GM18867 (cell line): ENCODE data around the gene HEXIM2.
"Not testable (repeated sequence)": the region's sequence is repeated elsewhere in the genome, so short reads cannot be mapped to it uniquely, and the experiment has no call there.

Source experiments
- ATAC-seq: cut with Tn5 transposase; IDR thresholded peaks from one replicate; pipeline ENCODE4 v1.9.1; 2021; ENCODE audit warnings: mild to moderate bottlenecking, moderate library complexity; ENCODE audit not compliant: unreplicated experiment

The HEXIM2 gene, protein sequence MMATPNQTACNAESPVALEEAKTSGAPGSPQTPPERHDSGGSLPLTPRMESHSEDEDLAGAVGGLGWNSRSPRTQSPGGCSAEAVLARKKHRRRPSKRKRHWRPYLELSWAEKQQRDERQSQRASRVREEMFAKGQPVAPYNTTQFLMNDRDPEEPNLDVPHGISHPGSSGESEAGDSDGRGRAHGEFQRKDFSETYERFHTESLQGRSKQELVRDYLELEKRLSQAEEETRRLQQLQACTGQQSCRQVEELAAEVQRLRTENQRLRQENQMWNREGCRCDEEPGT

DNA sequence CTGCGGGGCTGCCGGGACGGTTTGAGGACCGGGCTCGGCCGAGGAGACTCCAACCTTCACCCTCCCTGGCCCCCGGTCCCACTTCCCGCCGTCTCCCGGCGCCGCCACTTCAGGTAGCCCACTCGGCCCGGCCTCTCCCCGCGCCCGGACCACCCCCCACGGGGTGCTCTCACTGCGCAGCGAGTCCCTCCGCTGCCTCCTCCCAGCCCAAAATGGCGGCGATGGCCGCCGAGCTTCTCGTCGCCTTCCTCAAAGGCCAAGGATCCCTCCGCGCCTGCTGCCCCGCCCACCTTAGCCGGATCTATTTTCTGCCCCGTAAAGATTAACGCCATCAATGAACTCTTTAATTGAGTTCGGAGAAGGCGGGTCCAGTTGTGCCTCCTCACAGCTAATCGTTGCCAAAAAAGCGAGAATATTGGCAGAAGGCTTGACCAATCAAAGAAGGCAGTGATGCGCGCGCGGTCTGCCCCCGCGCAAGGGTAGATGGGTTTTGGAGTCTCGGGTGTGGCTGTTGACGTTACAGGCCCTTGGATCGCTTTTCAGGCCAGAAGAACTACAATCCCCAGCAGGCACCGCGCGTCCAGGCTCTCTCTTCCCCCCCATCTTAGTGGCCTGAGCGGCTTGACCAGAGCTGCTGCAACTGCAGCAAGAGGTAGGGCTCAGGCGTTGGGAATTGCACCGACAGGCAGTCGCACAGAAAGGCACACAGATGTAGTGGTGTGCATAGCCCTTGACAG lies at the start of gene HEXIM2:
Gene HEXIM2 (plus strand): TSS at position 588 of the 737 bp plus-strand sequence. CDS start 919 bp downstream, outside the sequence.
- ATAC-seq, result peak; percentile 88

DNA sequence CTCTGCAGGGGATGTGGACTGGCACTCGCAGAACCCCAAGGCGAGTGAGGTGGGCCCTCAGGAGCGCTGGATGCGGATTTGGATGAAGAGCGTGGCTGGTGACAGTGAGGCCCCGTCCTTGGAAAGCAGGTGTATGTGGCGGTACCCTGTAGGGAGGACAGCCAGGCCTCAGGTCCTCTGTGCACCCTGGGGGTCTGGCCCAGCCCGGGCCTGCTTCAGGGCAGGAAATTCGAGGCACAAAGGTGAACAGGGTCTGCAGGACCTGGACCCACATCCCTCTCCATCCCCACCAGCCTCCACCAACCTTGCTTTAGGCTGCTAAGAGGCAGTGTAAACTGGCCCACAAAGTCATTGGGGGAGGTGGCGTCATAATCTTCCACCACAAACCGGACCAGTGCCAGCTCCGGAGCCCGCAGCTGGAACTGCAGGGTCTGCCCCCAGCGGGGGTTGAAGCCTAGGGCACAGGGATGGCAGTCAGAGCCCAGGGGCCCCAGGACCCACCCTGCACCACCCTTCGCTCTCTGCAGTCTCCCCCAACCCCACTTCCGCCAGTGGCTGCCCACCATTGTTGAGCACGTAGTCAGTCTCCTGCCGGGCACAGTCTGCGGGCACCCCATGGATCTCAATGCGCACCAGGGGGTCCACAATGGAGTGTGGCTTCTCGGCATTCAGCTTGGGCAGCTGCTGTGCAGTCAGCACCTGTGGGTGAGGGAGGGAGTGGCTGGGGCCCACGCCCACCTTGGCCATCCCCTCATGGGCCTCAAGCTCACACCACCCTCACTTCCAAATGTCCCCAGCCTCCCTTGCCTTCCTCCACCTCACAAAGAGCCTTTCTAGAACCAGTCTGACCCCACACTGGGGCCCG lies 48.9 kb upstream of the HEXIM2 start:
- no peak for ATAC-seq

DNA sequence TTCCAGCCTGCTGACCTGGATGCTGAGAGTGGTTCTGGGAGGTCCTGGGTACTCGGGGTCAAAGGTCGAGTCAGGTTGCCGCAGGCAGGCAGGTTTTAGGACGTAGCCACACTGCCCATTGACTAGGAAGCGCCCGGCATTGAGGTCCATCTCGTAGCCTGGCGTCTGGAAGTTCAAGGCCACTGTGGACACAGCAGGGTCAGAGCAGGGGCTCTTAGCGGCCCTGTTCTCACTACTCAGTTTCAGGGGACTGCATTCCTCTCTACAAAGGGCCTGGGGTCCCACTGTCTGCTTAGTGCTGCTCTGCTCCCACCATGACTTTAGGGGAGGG lies 48.3 kb upstream of the HEXIM2 start:
- no peak for ATAC-seq

DNA sequence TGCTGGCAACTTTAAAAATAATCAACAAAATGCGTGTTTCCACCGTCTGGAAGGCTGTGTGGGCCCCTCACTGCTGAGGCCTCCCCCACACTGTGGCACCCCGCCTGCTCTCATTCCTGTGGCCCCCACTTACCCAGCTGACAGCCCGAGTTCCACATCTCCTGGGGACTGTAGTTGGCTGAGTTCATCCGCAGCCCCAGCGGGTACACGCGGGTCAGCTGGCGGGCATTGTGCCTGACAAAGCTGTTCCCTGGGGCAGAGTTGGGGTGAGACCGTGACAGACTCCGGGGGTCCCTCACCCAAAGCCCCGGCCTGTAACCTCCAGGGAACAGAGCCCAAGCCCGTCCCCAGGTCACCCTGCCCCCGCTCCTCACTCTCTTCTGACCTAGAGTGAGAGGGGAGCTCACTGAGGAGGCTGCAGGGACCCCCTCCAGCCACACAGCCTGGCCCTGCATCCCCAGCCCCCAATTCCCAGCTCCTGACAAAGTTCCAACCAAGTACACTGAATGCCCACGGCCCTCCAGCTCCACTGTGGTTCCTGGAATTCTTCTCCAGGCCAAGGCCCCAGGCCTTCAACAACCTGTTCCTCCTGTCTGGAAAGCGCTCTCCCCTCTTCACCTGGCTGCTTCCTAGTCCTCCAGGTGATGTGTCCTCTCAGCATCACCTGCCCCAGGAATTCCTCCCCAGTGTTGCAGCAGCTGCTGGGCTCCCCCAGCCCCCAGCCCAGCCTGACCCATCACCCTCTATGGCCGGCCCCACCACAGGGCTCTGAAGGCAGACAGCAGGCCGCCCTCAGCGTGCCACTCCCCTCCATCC lies 47.4 kb upstream of the HEXIM2 start:
- ATAC-seq, result no peak

- no peak for ATAC-seq
These were observed 46.6 kb upstream of the HEXIM2 start for GRCh38 chr17:45115015-45115625.

- ATAC-seq, result no peak
These were observed 45.8 kb upstream of the HEXIM2 start for GRCh38 chr17:45115871-45116270.

GRCh38 chr17:45116434-45117016 lies 45.1 kb upstream of the HEXIM2 start:
- no peak for ATAC-seq

- ATAC-seq, result no peak
These were observed 44.3 kb upstream of the HEXIM2 start for GRCh38 chr17:45117334-45117733.

- ATAC-seq, result no peak
These were observed 43.6 kb upstream of the HEXIM2 start for GRCh38 chr17:45117848-45118646.

DNA sequence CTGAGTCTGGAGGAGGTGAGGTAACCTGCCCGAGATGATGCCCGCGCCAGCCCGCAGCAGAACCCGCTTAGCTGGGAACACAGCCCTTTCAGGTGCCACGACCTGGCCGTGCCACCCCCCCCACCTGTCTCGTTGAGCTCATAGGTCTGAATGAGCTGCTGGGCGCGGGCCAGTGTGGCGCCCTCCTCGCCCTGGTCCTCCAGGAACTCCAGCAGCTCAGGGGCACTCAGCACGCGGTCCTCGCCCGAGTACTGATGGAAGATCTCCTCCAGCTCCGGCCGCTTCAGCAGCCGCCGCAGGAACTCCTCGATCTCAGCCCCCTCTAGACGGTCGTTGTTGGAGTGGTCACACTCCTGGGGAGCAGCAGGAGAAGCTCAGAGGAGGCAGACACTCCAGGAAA lies 43.0 kb upstream of the HEXIM2 start:
- no peak for ATAC-seq

DNA sequence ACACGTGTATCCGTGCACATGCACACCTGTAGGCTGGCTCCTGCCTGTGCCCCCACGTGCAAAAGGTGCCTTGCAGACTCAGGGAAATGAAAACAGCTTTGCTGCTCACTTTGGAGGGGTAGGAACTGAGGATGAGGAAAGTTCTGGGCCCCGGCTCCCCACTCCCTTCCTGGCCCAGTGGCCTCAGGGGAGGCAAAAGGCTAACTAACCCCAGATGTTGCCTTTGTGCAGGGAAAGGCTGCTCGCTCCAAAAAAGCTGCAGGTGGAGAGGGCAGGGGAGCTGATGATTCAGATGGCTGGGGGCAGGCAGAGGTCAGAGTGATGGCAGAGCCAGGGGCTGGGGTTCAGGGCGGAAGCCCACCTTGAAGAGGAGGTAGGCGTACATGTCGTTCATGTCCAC lies 41.7 kb upstream of the HEXIM2 start:
- no peak for ATAC-seq

DNA sequence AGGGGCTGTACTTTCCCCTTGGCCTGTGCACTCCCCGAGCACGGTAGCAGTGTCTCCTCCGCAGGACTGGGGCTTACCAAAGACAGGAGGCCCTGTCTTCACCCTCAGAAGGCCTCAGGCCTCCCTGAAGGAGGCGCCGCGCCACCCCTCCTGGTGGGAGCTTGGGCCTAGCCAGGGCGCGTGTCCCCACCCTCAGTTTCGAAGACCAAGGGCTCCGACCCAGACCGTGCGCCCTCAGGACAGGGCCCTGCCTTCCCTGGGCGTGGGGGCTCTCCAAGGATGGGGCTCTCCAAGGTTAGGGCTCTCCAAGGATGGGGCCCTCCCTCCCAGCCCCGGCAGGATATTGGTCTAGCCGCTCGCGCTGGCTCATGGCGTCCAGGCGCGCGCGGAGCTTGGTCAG lies 41.1 kb upstream of the HEXIM2 start:
- no peak for ATAC-seq

- no peak for ATAC-seq
These were observed 40.6 kb upstream of the HEXIM2 start for GRCh38 chr17:45121055-45121454.

DNA sequence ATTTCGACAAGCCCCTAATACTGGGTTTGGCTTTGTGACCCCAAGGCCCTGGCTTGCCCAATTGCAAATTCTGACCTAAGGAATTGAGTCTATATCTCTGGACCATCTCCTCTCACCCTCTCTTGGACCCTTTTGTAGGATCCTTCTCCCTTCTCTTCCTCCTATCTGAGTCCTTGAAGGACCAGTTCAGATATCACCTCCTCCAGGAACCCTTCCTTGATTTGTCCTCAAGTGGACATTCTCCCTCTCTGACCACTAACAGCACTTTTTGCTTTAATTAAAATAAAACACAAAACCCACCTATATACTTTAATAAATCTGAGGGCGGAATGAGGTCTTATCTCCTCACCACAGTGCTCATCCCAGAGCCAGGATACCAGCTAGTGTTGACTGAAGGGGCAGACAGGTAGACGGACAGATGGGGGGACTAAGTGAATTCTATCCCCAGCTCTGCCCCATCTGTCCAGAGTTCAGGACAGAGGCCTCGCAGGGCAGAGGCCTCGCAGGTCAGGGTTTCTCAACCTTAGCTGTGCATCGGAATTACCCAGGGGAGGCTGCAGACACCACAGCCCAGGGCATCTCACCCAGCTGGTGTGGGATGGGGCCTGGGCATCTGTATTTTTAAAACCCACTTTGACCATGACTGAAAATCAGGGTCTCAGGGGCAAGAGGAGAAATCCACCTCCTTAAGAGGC lies 38.5 kb upstream of the HEXIM2 start:
- ATAC-seq, result no peak

GRCh38 chr17:45123930-45124796 lies 37.5 kb upstream of the HEXIM2 start:
- no peak for ATAC-seq

GRCh38 chr17:45124797-45125122 lies 36.9 kb upstream of the HEXIM2 start:
- ATAC-seq, result not testable (repeated sequence)

GRCh38 chr17:45125509-45125908 lies 36.2 kb upstream of the HEXIM2 start:
- no peak for ATAC-seq

DNA sequence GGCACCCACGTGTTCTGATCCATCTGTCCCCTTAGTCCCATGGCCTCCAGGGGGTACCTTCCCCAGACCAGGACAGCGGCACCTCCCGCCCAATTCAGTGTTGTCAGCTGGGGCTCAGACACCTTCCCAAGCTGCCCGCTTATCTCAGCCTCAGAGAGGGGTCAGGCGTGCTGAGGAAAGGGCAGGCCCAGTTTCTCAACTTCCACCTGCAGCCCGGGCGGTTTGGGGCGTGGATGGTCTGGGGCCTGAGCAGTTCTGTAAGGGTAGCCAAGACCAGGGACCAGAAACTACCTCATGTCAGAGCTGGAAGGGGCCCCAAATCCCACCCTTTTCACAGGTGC lies 34.5 kb upstream of the HEXIM2 start:
- no peak for ATAC-seq
